SK-N-SH treated with all-trans-retinoic acid at 6 μM for 48 hours (cell line): ENCODE results near the gene OXNAD1.

Experiments
- ARNTL ChIP-seq: fragments of 450-650 bp; formaldehyde crosslinking; IDR thresholded peaks from 2 replicates; pipeline ENCODE4 v1.5.0; 2020; ENCODE audit warnings: low read depth, mild to moderate bottlenecking, moderate library complexity, borderline replicate concordance
- CSDC2 ChIP-seq: fragments of 250-450 bp; sonication (Bioruptor Pico); IDR thresholded peaks from 2 replicates; pipeline ENCODE4 v1.5.0; 2020; ENCODE audit warnings: mild to moderate bottlenecking, moderate library complexity
- ESRRG ChIP-seq: fragments of 250-450 bp; sonication (Bioruptor Pico); IDR thresholded peaks from 2 replicates; pipeline ENCODE4 v1.6.1; 2021; ENCODE audit warnings: mild to moderate bottlenecking
- ISL1 ChIP-seq: fragments of 250-450 bp; sonication (Bioruptor Pico); IDR thresholded peaks from 2 replicates; pipeline ENCODE4 v2.1.2; 2022; ENCODE audit warnings: mild to moderate bottlenecking, moderate library complexity
- OSR1 ChIP-seq: fragments of 250-450 bp; sonication (Bioruptor Pico); IDR thresholded peaks from 2 replicates; pipeline ENCODE4 v1.8.0; 2022; ENCODE audit warnings: moderate library complexity, mild to moderate bottlenecking, inconsistent platforms
- TCF4 ChIP-seq: fragments of 250-450 bp; sonication (Bioruptor Pico); IDR thresholded peaks from 2 replicates; pipeline ENCODE4 v1.8.0; 2021; ENCODE audit warnings: mild to moderate bottlenecking, moderate library complexity, borderline replicate concordance
- ZC3H10 ChIP-seq: fragments of 250-450 bp; sonication (Bioruptor Pico); IDR thresholded peaks from 2 replicates; pipeline ENCODE4 v1.5.1; 2021; ENCODE audit warnings: mild to moderate bottlenecking, moderate library complexity
- ZFP30 ChIP-seq: fragments of 450-650 bp; formaldehyde crosslinking; IDR thresholded peaks from 2 replicates; pipeline ENCODE4 v1.5.0; 2022; ENCODE audit warnings: mild to moderate bottlenecking, moderate library complexity
- TF ChIP-seq, protein P1 (sequence below): fragments of 250-450 bp; sonication (Bioruptor Pico); IDR thresholded peaks from 2 replicates; pipeline ENCODE4 v1.8.0; 2020; ENCODE audit warnings: mild to moderate bottlenecking, moderate library complexity, borderline replicate concordance
- TF ChIP-seq, protein P2 (sequence below): fragments of 250-450 bp; sonication (Bioruptor Pico); IDR thresholded peaks from 2 replicates; pipeline ENCODE4 v1.5.1; 2020; ENCODE audit warnings: low read depth, mild to moderate bottlenecking, moderate library complexity

DNA sequence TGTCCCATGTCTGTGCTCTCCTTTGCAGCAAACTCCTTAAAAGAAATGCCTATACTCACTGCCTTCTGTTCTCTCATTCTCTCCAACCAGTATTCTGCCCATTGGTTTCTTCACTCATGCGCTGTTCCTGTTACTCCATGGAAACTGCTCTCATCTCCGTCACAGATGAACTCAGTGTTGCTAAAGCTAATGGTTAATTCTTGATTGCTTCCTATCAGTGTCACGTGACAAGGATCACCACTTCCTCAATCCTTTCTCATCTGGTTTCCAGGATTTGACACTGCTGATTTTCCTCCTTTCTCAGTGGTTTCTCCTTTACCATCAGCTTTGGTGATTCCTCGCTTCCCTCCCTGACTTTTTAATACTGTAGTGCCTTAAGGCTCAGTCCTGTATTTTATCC lies 2.8 kb upstream of the OXNAD1 start:
- TF ChIP-seq CSDC2 (CRISPR knock-in tag) (no peak), ISL1 (CRISPR knock-in tag) (no peak), ZC3H10 (CRISPR knock-in tag) (no peak), ESRRG (CRISPR knock-in tag) (no peak), ZFP30 (CRISPR knock-in tag) (no peak), TCF4 (CRISPR knock-in tag) (no peak), OSR1 (no peak), ARNTL (CRISPR knock-in tag) (no peak)
- TF ChIP-seq, protein P1, sequence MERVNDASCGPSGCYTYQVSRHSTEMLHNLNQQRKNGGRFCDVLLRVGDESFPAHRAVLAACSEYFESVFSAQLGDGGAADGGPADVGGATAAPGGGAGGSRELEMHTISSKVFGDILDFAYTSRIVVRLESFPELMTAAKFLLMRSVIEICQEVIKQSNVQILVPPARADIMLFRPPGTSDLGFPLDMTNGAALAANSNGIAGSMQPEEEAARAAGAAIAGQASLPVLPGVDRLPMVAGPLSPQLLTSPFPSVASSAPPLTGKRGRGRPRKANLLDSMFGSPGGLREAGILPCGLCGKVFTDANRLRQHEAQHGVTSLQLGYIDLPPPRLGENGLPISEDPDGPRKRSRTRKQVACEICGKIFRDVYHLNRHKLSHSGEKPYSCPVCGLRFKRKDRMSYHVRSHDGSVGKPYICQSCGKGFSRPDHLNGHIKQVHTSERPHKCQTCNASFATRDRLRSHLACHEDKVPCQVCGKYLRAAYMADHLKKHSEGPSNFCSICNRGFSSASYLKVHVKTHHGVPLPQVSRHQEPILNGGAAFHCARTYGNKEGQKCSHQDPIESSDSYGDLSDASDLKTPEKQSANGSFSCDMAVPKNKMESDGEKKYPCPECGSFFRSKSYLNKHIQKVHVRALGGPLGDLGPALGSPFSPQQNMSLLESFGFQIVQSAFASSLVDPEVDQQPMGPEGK (CRISPR knock-in tag), result no peak
- TF ChIP-seq, protein P2, sequence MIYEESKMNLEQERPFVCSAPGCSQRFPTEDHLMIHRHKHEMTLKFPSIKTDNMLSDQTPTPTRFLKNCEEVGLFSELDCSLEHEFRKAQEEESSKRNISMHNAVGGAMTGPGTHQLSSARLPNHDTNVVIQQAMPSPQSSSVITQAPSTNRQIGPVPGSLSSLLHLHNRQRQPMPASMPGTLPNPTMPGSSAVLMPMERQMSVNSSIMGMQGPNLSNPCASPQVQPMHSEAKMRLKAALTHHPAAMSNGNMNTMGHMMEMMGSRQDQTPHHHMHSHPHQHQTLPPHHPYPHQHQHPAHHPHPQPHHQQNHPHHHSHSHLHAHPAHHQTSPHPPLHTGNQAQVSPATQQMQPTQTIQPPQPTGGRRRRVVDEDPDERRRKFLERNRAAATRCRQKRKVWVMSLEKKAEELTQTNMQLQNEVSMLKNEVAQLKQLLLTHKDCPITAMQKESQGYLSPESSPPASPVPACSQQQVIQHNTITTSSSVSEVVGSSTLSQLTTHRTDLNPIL (CRISPR knock-in tag), result no peak
